OCI-LY1 (cell line): ENCODE data around the gene INKA2.

Experiments
- H2AFZ ChIP-seq: fragments of 200-600 bp; sonication (generic), shearing (Covaris generic); 2 replicates; pipeline ENCODE4 v1.6.0; 2014; ENCODE audit warnings: antibody characterized with exemption, mild to moderate bottlenecking, low read length
- H3F3A ChIP-seq: fragments of 200-600 bp; sonication (generic), shearing (Covaris generic); 2 replicates; pipeline ENCODE4 v1.6.0; 2014; ENCODE audit warnings: mild to moderate bottlenecking, antibody characterized with exemption, low read length, moderate library complexity; ENCODE audit not compliant: insufficient read depth
- H3K27ac ChIP-seq: fragments of 200-600 bp; sonication (generic); 2 replicates; pipeline ENCODE4 v1.5.1; 2014; ENCODE audit warnings: low read length, mixed run types, mild to moderate bottlenecking, low read depth; ENCODE audit not compliant: poor library complexity, severe bottlenecking
- H3K27me3 ChIP-seq: fragments of 200-600 bp; sonication (generic); 2 replicates; pipeline ENCODE4 v1.6.0; 2014; ENCODE audit warnings: antibody characterized with exemption, mild to moderate bottlenecking, low read length, moderate library complexity; ENCODE audit not compliant: insufficient read depth
- H3K36me3 ChIP-seq: fragments of 200-600 bp; sonication (generic); 2 replicates; pipeline ENCODE4 v1.6.1; 2014; ENCODE audit warnings: mild to moderate bottlenecking, antibody characterized with exemption, low read length, moderate library complexity, mixed read lengths; ENCODE audit not compliant: insufficient read depth
- H3K4me1 ChIP-seq: fragments of 200-600 bp; sonication (generic); 2 replicates; pipeline ENCODE4 v1.5.1; 2014; ENCODE audit warnings: mild to moderate bottlenecking, low read length, moderate library complexity; ENCODE audit not compliant: insufficient read depth, severe bottlenecking
- H3K4me2 ChIP-seq: fragments of 200-600 bp; sonication (generic), shearing (Covaris generic); 2 replicates; pipeline ENCODE4 v1.6.1; 2014; ENCODE audit warnings: low read length
- H3K4me3 ChIP-seq: fragments of 200-600 bp; sonication (generic); 2 replicates; pipeline ENCODE4 v1.5.1; 2014; ENCODE audit warnings: low read length, low read depth, mild to moderate bottlenecking, mixed read lengths; ENCODE audit not compliant: poor library complexity, severe bottlenecking
- H3K79me2 ChIP-seq: fragments of 200-600 bp; shearing (Covaris generic); 2 replicates; pipeline ENCODE4 v1.6.1; 2016; ENCODE audit warnings: mixed run types, low read length, mixed read lengths; ENCODE audit not compliant: insufficient read depth
- H3K9ac ChIP-seq: fragments of 200-600 bp; sonication (generic), shearing (Covaris generic); 2 replicates; pipeline ENCODE4 v1.6.1; 2014; ENCODE audit warnings: mild to moderate bottlenecking, low read length, mixed read lengths
- H3K9me2 ChIP-seq: fragments of 200-600 bp; sonication (generic), shearing (Covaris generic); 2 replicates; pipeline ENCODE4 v1.6.1; 2014; ENCODE audit warnings: low read depth, mild to moderate bottlenecking, low read length, mixed read lengths
- H3K9me3 ChIP-seq: fragments of 200-600 bp; shearing (Covaris generic); 2 replicates; pipeline ENCODE4 v1.6.1; 2014; ENCODE audit warnings: low read length, mixed read lengths
- H4K20me1 ChIP-seq: fragments of 200-600 bp; sonication (generic), shearing (Covaris generic); 2 replicates; pipeline ENCODE4 v1.6.0; 2016; ENCODE audit warnings: mild to moderate bottlenecking, low read length; ENCODE audit not compliant: insufficient read depth
- EZH2 ChIP-seq: fragments of 200-600 bp; sonication (generic), shearing (Covaris generic); IDR thresholded peaks from 2 replicates; pipeline ENCODE4 v1.8.0; 2017; ENCODE audit warnings: borderline replicate concordance, mixed run types, mild to moderate bottlenecking, antibody characterized with exemption, low read length, moderate library complexity, mixed read lengths
- TF ChIP-seq, protein P1 (sequence below): fragments of 200-600 bp; sonication (generic), shearing (Covaris generic); IDR thresholded peaks from 2 replicates; pipeline ENCODE4 v1.5.1; 2017; ENCODE audit warnings: mild to moderate bottlenecking, antibody characterized with exemption, low read length, moderate library complexity, mixed read lengths

INKA2 gene

DNA sequence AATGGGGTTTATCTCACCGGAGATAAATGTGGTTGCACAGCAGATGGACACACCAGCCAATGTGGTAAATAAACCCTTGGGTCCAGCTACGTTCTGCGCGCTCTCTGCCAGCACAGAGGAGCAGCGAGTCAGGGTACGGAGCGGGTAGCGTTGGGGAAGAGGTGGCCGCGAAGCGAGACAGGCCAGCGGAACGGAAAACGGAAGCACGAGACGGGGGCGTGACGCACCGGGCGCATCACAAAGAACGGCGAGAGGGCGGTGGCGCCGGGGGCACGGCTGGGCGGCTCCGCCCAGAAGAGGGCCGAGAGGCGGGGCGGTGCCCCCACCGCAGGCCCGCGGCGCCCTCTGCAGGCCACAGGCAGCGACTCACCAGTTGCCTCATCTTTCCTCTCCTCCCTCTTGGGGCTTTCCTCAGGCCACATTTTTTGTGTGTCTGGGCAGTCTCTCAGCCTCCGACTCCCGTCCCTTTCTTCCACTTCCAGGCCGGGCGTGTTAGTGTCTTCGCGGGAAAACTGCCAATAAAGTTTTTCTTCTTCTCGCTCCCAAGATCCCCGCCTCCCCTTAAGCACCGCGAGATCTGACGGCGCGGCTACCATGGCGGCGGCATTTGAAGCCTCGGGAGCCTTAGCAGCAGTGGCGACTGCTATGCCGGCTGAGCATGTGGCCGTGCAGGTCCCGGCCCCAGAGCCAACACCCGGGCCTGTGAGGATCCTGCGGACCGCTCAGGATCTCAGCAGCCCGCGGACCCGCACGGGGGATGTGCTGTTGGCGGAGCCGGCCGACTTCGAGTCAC lies 16.3 kb upstream of the INKA2 start, which contains the start of gene DDX20:
Gene DDX20 (plus strand): TSS at position 571 of the 793 bp plus-strand sequence. CDS start 24 bp downstream, at position 595.
- Histone ChIP-seq H3K9ac (peak within 1 kb of the TSS; percentile 94), H3K4me3 (peak within 1 kb of the TSS; percentile 78), H3F3A (no peaks in the 10 kb centered on the region), H2AFZ (0 out of 2 replicates have a peak within 1 kb of the TSS, but pooled peaks have one; percentile 51), H4K20me1 (no peaks in the 10 kb centered on the region), H3K4me2 (peak within 1 kb of the TSS; percentile 94), H3K9me2 (no peaks in the 10 kb centered on the region), H3K9me3 (no peaks in the 10 kb centered on the region), H3K27ac (peak within 1 kb of the TSS; percentile 67), H3K27me3 (no peaks in the 10 kb centered on the region), H3K36me3 (peaks cover 33% of the 10 kb centered on the region), H3K4me1 (peaks cover 27% of the 10 kb centered on the region), H3K79me2 (peaks cover 15% of the 10 kb centered on the region)
- no peak for TF ChIP-seq EZH2
- TF ChIP-seq, protein P1, sequence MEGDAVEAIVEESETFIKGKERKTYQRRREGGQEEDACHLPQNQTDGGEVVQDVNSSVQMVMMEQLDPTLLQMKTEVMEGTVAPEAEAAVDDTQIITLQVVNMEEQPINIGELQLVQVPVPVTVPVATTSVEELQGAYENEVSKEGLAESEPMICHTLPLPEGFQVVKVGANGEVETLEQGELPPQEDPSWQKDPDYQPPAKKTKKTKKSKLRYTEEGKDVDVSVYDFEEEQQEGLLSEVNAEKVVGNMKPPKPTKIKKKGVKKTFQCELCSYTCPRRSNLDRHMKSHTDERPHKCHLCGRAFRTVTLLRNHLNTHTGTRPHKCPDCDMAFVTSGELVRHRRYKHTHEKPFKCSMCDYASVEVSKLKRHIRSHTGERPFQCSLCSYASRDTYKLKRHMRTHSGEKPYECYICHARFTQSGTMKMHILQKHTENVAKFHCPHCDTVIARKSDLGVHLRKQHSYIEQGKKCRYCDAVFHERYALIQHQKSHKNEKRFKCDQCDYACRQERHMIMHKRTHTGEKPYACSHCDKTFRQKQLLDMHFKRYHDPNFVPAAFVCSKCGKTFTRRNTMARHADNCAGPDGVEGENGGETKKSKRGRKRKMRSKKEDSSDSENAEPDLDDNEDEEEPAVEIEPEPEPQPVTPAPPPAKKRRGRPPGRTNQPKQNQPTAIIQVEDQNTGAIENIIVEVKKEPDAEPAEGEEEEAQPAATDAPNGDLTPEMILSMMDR = peak; percentile 99

DNA sequence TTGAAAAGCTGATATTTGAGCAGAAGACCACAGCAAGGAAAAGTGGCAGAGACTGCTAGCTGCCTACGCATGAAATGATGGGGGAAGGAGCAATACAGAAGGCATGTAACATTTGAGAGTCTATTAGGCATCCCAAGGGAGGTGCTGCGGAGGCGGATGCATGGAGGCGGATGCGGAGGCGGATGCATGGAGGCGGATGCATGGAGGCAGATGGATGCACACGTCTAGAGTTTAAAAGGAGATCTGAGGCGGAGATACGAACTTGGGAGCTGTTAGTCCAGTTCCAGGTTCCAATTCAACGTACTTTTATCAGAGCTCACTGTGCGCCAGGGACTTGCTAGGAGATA lies 15.8 kb upstream of the INKA2 start:
- H3K4me1 ChIP-seq = peaks cover 27% of the 10 kb centered on the region
- H3F3A ChIP-seq = no peaks in the 10 kb centered on the region
- peaks cover 15% of the 10 kb centered on the region for H3K79me2 ChIP-seq
- H3K27me3 ChIP-seq = no peaks in the 10 kb centered on the region
- 0 out of 2 replicates have a peak overlapping the region, but pooled peaks have one; percentile 51 for H2AFZ ChIP-seq
- H3K9ac ChIP-seq = peak overlapping the region; percentile 94
- H3K4me3 ChIP-seq = peak overlapping the region; percentile 78
- peak overlapping the region; percentile 94 for H3K4me2 ChIP-seq
- H3K36me3 ChIP-seq = peaks cover 27% of the 10 kb centered on the region; the same call in 1 of the 2 replicates
- peak overlapping the region; percentile 67 for H3K27ac ChIP-seq
- no peaks in the 10 kb centered on the region for H3K9me3 ChIP-seq
- H3K9me2 ChIP-seq = no peaks in the 10 kb centered on the region
- H4K20me1 ChIP-seq = no peaks in the 10 kb centered on the region
- no peak for TF ChIP-seq EZH2
- TF ChIP-seq, protein P1 = no peak

DNA sequence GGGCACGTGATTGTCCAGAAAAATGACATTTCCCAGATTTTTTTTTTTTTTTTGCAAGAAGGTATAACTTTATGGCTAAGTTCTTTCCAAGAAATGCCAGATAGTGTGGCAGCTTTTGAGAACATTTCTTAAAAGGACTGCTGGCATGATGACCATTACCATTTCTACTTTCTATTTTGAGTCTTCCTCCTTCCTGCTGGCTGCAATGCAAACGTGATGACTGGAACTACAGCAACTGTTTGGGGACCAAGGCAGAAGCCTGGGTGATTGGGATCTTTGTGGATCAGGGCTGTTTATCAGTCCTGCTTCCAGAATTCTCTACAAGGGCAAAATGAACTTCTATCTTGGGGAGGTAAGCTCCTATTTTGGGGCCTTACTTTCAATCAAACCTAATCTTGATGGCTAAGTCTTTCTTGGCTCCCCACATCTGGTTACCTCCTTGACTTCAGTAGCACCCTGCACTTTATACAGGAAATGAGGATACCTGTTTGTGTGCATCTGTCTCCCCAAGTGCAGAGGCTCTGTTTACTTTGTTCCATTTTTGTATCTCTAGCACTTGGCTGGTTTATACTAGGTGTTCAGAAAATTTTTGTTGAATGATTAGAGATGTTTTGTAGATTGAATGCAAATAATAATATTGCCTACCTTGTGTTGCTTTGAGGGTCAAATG lies 12.8 kb upstream of the INKA2 start:
- H3K9me3 ChIP-seq = no peaks in the 10 kb centered on the region
- TF ChIP-seq EZH2 = no peak
- TF ChIP-seq, protein P1 = no peak
- H3F3A ChIP-seq = no peaks in the 10 kb centered on the region
- no peaks in the 10 kb centered on the region for H3K9me2 ChIP-seq
- H3K27me3 ChIP-seq = no peaks in the 10 kb centered on the region
- peaks cover 8% of the 10 kb centered on the region for H3K79me2 ChIP-seq
- peaks cover 17% of the 10 kb centered on the region for H3K4me1 ChIP-seq
- H3K4me2 ChIP-seq = no peak overlapping the region
- peaks cover 2% of the 10 kb centered on the region; the same call in 1 of the 2 replicates for H3K36me3 ChIP-seq
- H2AFZ ChIP-seq = no peak overlapping the region
- no peak overlapping the region for H3K9ac ChIP-seq
- no peak overlapping the region for H3K27ac ChIP-seq
- no peak overlapping the region for H3K4me3 ChIP-seq
- no peaks in the 10 kb centered on the region for H4K20me1 ChIP-seq
